Measurements from ENCODE around the gene WSCD2.

WSCD2 gene

GRCh38 chr12:108247130-108247529, 118.0 kb downstream of the WSCD2 start:
- intact Hi-C loops (cut with DNase I; ENCODE audit: low total_unique reads): no loop called here
- Histone ChIP-seq H3K9me3 (no peaks in the 10 kb centered on the region), H3K4me1 (no peaks in the 10 kb centered on the region), H3K27ac (no peak overlapping the region), H3K27me3 (peaks cover 0 to 16% of the 10 kb centered on the region in 2 donors), H3K4me3 (no peak overlapping the region), H3K36me3 (peaks cover 0 to 11% (median 0%) of the 10 kb centered on the region in 3 donors)
- TF ChIP-seq, protein P1, sequence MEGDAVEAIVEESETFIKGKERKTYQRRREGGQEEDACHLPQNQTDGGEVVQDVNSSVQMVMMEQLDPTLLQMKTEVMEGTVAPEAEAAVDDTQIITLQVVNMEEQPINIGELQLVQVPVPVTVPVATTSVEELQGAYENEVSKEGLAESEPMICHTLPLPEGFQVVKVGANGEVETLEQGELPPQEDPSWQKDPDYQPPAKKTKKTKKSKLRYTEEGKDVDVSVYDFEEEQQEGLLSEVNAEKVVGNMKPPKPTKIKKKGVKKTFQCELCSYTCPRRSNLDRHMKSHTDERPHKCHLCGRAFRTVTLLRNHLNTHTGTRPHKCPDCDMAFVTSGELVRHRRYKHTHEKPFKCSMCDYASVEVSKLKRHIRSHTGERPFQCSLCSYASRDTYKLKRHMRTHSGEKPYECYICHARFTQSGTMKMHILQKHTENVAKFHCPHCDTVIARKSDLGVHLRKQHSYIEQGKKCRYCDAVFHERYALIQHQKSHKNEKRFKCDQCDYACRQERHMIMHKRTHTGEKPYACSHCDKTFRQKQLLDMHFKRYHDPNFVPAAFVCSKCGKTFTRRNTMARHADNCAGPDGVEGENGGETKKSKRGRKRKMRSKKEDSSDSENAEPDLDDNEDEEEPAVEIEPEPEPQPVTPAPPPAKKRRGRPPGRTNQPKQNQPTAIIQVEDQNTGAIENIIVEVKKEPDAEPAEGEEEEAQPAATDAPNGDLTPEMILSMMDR (IDR thresholded peaks at IDR 0.05): no peak
- no peak for DNase-seq

- TF ChIP-seq, protein P1 (IDR thresholded peaks at IDR 0.05): no peak
- DNase-seq: no peak
- no peak overlapping the region for H3K4me3 ChIP-seq
- peaks cover 0 to 18% of the 10 kb centered on the region in 2 donors for H3K27me3 ChIP-seq
- H3K9me3 ChIP-seq: no peaks in the 10 kb centered on the region
- H3K4me1 ChIP-seq: no peaks in the 10 kb centered on the region
- intact Hi-C loops (cut with DNase I; ENCODE audit: low total_unique reads): no loop called here
- H3K36me3 ChIP-seq: peaks cover 0 to 11% (median 0%) of the 10 kb centered on the region in 3 donors
- H3K27ac ChIP-seq: no peak overlapping the region
Observed at GRCh38 chr12:108248011-108248410, 118.9 kb downstream of the WSCD2 start.

GRCh38 chr12:108252523-108252922, 123.4 kb downstream of the WSCD2 start:
- Histone ChIP-seq H3K9me3 (no peaks in the 10 kb centered on the region), H3K4me1 (no peaks in the 10 kb centered on the region), H3K36me3 (peaks cover 0 to 11% (median 0%) of the 10 kb centered on the region in 3 donors), H3K27me3 (peaks cover 0 to 28% of the 10 kb centered on the region in 2 donors), H3K4me3 (no peak overlapping the region), H3K27ac (no peak overlapping the region)
- DNase-seq: no peak
- TF ChIP-seq, protein P1 (IDR thresholded peaks at IDR 0.05): no peak
- intact Hi-C loops (cut with DNase I; ENCODE audit: low total_unique reads): no loop called here

DNA sequence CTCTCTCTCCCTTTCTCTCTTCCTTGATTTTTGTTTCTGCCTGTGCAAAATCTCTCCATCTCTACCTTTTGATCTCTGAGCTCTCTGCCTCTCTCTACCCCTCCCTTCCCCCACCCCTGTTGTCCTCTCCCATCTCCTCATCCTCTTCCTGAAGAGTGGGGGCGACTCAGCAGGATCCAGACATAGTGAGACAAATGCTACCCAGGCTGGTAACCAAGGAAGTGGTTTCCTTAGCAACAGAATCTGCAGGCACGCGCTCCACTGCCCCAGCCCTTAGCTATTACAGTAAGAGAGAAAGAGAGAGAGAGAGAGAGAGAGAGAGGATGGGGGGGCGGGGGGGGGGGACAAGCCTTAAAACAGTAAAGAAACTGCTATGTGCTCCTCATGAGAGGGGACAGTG, 124.5 kb downstream of the WSCD2 start:
- TF ChIP-seq, protein P1 (IDR thresholded peaks at IDR 0.05): no peak
- Histone ChIP-seq H3K27me3 (peaks cover 0 to 33% of the 10 kb centered on the region in 2 donors), H3K9me3 (peaks cover 0 to 1% (median 0%) of the 10 kb centered on the region in 3 donors), H3K27ac (no peak overlapping the region), H3K4me1 (no peaks in the 10 kb centered on the region), H3K4me3 (no peak overlapping the region), H3K36me3 (peaks cover 0 to 3% (median 0%) of the 10 kb centered on the region in 3 donors)
- DNase-seq: no peak
- intact Hi-C loops (cut with DNase I; ENCODE audit: low total_unique reads): no loop called here

- intact Hi-C loops (cut with DNase I; ENCODE audit: low total_unique reads): no loop called here
- peaks cover 0 to 33% of the 10 kb centered on the region in 2 donors for H3K27me3 ChIP-seq
- H3K36me3 ChIP-seq: no peaks in the 10 kb centered on the region
Observed at GRCh38 chr12:108254030-108254429, 124.9 kb downstream of the WSCD2 start.

More at GRCh38 chr12:108254030-108254429, 124.9 kb downstream of the WSCD2 start:
- DNase-seq: no peak
- TF ChIP-seq, protein P1 (IDR thresholded peaks at IDR 0.05): no peak
- Histone ChIP-seq H3K27ac (no peak overlapping the region), H3K4me1 (no peaks in the 10 kb centered on the region), H3K9me3 (peaks cover 0 to 6% (median 3%) of the 10 kb centered on the region in 3 donors), H3K4me3 (no peak overlapping the region)
